ENCODE results near the gene DNAJB7.
A peak's percentile ranks its signal among the peaks of the same experiment; 100 is the strongest.
"Not testable (repeated sequence)": the region's sequence is repeated elsewhere in the genome, so short reads cannot be mapped to it uniquely, and the experiment has no call there.

Gene DNAJB7

DNA sequence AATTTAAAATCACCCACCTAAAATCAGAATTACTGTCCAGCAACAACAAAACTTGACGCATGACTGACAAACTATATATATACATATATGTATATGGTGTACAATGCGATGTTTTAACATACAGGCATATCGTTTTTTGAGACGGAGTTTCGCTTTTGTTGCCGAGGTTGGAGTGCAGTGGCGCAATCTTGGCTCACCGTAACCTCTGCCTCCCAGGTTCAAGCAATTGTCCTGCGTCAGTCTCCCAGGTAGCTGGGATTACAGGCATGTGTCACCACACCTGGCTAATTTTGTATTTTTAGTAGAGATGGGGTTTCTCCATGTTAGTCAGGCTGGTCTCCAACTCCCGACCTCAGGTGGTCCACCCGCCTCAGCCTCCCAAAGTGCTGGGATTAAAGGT is 16.1 kb downstream of the DNAJB7 start:
- DNase-seq (ENCODE audit: insufficient read length, low spot score); FAIRE-seq: not testable (repeated sequence)

DNA sequence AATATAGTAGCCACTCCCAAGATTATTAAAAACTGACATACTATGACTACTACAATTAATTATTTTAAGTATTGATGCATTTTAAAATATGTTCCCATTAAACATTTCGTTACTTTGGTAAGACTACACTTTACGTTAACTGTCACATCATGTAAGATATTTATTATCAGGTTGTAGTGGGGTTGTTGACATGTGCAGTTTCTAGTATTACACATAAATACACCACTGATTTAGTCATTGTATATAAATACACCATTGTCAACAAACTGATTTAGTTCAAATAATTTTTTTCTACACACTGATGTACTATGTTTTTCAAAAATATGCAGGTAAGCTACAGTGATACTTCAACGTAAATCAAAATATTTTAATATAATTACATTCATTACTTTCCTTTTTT is 17.0 kb downstream of the DNAJB7 start:
- DNase-seq (ENCODE audit: insufficient read length, low spot score), result no peak
- no peak for FAIRE-seq

DNA sequence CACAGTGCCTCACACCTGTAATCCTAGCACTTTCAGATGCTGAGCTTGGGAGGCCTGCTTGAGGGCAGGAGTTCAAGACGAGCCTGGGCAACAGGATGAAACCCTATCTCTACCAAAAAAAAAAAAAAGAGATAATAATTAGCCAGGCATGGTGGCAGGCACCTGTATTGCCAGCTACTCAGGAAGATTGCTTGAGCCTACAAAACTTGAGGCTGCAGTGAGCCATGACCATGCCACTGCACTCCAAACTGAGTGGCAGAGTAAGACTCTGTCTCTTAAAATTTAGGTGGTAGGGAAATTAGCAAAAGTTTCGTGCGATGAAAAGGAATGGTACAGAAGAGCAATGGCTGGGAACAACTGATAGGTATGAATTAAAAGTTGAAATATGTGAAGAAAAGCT is 23.4 kb downstream of the DNAJB7 start:
- DNase-seq (ENCODE audit: insufficient read length, low spot score) (no peak), FAIRE-seq (no peak)

DNA sequence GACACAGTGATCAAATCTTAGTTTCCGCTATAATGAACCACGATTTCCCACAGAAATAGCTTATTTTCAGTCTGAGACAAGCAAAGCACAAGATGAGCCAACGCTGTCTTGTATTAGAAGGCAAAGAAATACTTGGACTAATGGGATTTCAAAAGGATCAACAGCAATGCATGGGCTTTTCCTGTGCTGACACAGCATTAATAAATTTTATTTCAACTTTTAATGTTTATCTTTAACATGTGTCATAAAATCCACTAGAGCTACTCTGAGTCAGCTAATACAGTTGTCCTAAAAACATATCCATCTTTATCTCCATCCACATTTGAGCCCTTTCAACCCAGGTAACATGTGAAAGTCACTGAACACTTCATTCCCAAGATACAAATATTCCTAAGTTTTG is 27.3 kb downstream of the DNAJB7 start:
- DNase-seq (ENCODE audit: insufficient read length, low spot score) (no peak), FAIRE-seq (no peak)

DNA sequence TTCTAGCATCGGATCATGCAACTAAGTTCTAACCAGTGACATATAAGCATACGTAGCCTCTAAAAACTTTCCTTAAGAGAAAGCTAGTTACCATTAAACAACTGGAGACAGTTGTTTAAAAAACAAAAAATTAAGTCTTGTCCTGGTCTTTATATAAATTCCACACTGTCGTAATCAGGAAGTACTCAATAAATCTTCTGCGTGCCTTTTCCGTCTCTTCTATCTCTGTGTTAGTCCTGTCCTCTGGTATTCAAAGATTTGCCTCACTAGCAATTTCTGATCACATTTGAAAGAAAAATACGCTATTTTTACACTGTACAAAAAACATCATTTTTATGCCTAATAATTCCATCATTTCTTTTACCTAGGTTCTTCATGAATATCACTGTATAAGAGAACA is 32.8 kb downstream of the DNAJB7 start:
- FAIRE-seq, result no peak

DNA sequence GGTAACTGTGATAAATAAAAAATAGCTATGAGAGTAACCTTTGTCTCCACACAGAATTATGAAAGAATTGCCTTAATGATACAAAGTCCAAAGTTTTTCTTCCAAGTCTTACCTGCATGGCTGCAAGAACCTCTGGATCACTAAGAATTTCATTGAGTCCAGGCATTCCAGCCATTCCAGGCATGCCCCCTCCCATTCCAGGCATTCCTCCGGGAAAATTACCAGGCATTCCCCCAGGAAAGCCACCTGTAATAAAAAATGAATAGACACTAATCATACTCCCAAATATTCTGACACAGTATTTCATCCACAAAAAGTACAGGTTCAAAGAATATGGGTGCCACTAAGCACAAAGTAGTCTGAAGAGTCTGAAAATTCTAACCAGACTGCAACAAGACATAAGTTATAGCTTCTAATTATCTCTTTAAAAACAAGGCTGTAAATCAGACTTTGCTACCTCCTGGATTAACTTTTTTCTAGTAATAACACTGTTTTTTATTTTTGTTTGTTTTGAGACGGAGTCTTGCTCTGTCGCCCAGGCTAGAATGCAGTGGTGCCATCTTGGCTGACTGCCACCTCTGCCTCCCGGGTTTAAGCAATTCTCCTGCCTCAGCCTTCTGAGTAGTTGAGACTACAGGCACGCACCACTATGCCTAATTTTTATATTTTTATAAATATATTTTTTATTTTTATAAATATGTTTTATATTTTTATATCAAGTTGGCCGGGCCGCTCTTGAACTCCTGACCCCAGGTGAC is 34.8 kb downstream of the DNAJB7 start:
- no peak for DNase-seq (ENCODE audit: insufficient read length, low spot score)
- no peak for FAIRE-seq

More for the DNA sequence above, 32.8 kb downstream of the DNAJB7 start:
- no peak for DNase-seq (ENCODE audit: insufficient read length, low spot score)

DNA sequence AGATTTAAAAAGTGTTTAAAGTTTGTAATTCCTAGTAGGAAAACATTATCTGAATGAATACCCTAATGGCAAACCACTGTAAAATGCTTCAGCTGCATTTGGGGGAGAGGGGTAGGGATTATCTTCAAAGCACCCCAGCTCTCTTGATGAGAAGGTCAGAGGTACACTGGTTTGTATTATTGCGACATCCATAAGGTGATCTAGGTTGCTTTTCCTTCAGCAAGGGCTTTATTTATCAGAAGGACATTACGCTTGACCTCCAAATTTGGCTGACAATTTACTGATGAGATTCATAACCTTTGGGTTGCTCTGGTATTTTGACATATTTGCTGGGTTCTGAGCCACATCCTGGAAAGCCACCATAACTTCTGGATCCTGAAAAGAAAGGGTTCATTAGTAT is 35.6 kb downstream of the DNAJB7 start:
- not testable (repeated sequence) for FAIRE-seq; DNase-seq (ENCODE audit: insufficient read length, low spot score)

DNA sequence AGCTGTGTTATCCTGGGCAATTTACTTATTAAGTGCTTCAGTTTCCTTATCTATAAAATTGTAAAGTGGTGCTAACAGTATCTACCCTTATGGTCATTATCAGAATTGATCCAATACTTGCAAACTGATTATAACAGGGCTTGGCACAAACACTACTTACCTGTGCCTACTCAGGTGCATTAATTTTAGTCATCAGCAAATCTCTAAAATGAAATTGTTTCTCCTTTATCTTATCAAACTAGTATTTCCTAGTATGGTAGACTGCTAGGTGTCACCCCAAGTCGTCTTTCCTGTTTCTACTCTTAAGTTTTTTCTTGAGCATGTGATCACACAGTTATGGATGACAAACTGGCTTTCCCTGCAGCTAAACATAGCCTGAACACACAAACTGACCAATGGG is 38.5 kb downstream of the DNAJB7 start:
- FAIRE-seq, result no peak
- DNase-seq (ENCODE audit: insufficient read length, low spot score), result no peak

DNA sequence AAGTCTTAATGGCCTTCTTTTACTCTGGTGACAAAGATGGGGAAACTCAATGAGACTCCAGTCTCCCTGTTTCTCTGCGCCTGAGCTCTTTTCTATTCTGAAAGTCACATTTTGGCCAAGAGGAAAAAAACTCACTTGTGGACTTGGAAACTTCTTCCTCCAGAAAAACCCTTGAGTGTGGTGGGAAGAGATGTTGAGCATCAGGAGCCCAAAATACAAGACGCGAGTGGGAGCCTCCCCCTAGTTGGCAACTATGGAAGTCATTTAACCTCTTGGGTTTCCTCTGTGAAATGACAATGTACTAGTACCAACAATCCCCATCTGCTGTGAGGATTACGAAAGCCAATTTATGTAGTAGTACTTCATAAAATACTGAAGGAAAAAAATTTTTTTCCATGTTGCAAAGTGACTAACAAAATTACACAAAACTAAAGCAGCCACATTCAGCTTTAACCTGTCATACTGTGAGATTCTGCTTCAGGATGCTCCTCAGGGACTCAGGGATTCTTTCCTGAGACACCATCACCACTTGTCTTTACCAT is 42.2 kb downstream of the DNAJB7 start:
- FAIRE-seq (no peak), DNase-seq (ENCODE audit: insufficient read length, low spot score) (no peak)

DNA sequence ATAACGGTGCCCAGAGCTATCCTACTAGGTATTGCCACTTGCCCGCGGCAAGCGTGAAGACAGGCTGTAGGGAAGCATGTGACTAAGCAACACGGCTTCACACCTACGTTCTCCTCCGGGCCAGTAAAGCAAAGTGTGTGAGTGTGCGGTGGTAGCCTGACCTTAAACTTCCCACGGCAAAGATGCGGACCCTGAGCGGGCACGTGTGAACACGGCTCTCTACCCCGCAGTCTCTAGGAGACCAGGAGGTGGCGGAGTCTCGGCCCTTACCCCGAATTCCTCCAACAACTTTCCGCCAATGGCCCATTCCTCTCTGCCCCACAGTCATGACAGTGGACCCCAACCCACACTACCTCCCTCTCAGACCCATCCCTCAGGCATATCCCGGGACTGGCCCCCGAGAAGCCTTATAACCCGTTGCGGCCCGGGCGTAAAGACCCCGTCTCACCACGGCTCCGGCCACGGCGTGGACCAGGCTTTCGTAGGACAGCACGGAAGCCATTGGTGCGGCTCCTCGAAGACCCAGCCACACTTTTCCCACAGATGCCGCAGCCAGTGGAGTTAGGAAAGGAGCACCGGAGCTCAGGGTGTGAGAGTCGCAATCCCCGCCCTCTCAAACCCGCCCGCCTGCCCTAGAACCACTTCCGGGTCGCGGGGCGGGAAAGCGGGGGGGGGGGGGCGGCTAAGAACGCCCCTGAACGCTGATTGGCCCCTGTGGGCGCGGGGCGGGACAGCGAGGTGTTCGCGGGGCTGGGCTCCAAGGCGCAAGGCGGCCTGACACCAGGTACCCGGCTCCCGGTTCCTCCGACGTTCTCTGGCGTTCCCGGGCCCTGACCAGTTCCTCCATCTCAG is 42.9 kb downstream of the DNAJB7 start, which contains the start of gene SLC25A17:
TSS of gene SLC25A17 (minus strand) at position 600 of the 852 bp plus-strand sequence. CDS start at position 502, 98 bp downstream.
- FAIRE-seq (no peak), DNase-seq (ENCODE audit: insufficient read length, low spot score) (peak; percentile 88)

DNA sequence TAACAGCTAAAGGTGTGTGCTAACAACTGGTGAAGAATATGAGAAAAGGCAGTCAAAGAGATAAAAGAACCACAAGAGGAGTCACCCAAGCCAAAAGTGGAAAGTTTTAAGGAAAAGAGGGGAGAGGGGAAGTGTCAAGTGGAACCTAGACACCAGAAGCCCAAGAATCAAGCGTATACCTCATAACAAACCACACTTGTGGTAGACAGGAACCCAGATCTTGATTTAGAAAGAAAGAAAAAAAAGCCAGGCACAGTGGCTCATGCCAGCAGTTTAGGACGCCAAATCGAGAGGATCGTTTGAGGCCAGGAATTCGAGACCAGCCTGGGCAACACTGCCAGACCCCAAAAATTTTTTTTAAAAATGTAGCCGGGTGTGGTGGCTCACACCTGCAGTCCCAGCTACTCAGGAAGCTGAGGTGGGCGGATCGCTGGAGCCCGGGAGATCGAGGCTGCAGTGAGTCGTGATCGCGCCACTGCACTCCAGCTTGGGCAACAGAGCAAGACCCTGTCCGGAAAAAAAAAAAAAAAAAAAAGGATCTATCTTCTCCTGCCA is 43.6 kb downstream of the DNAJB7 start:
- FAIRE-seq (no peak), DNase-seq (ENCODE audit: insufficient read length, low spot score) (no peak)

DNA sequence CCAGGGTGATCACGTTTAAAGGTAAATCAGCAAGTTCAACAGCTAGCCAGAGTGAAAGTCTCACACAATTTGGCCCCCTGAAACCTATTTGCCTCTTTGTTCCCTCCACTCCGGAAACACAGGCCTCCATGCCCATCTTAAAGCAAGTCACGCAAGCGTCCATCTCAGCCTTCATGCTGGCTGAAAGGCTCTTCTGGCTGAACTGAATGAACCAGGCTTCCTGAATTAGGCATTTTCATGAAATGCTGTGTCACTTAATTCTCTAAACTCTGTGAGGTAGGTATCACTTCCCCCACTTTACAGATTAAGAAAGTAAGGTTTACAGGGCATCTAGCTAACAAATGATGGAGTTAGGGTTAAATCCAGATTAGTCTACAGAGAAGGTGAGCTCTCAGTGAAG is 44.2 kb downstream of the DNAJB7 start:
- no peak for FAIRE-seq
- no peak for DNase-seq (ENCODE audit: insufficient read length, low spot score)

DNA sequence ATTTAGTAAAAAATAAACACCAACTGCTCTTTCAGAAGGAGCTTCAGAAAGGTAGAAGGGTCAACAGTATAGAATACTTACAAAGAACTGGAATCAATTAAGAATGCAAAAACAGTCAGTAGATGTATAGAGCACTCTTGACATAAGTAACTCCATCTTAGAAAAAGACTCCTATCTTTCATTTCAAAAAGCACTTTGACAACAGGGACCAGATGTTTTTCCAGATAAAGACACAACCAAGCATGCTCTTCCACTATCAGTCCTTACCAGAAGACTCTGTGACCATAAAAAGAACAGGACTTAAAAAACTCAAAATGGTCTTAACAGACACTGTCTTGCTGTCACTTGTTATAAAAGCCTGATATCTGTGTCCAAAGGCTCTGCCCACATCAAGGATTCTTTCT is 48.0 kb downstream of the DNAJB7 start:
- DNase-seq (ENCODE audit: insufficient read length, low spot score) (no peak), FAIRE-seq (no peak)
